WTC11 (cell line): ENCODE measurements around the gene TMPRSS6. TPM values are rescaled to one million over a fixed set of nuclear protein-coding genes. Genes with fewer than 3 reads are reported as not detected.

Experiments
- ATAC-seq: fragments of 200-7000 bp; cut with Tn5 transposase; 2 replicates; pipeline ENCODE4 v1.10.0; 2021; ENCODE audit warnings: mild to moderate bottlenecking, moderate library complexity
- CTCF ChIA-PET: fragments of 300-600 bp; sonication (Branson Sonifier 250); formaldehyde crosslinking; loops from one replicate; lab custom pipeline; 2021; ENCODE audit warnings: antibody characterized with exemption; lab: Charles Lee
- POLR2A ChIA-PET: fragments of 350-600 bp; sonication (Branson Sonifier 250); formaldehyde crosslinking; loops from one replicate; lab custom pipeline; 2021; ENCODE audit warnings: antibody characterized with exemption; lab: Charles Lee
- DNase-seq: peaks from one replicate; pipeline ENCODE4 v3.0.0; 2021; ENCODE audit warnings: low spot score
- H3K27ac Mint-ChIP-seq: 2 replicates; pipeline ENCODE4 v1.8.0; 2021; ENCODE audit warnings: mixed read lengths
- H3K27me3 Mint-ChIP-seq: 2 replicates; pipeline ENCODE4 v1.8.0; 2021; ENCODE audit warnings: low read depth, mild to moderate bottlenecking, moderate library complexity, mixed read lengths
- H3K36me3 Mint-ChIP-seq: 2 replicates; pipeline ENCODE4 v1.8.0; 2021; ENCODE audit warnings: mixed read lengths
- H3K4me1 Mint-ChIP-seq: 2 replicates; pipeline ENCODE4 v1.8.0; 2022; ENCODE audit warnings: mixed read lengths
- H3K4me3 Mint-ChIP-seq: 2 replicates; pipeline ENCODE4 v1.8.0; 2021; ENCODE audit warnings: mild to moderate bottlenecking, moderate library complexity, mixed read lengths
- H3K9me3 Mint-ChIP-seq: 2 replicates; pipeline ENCODE4 v1.8.0; 2021; ENCODE audit warnings: mixed read lengths
- AR ChIP-seq: fragments of 250-450 bp; sonication (Bioruptor Pico); IDR thresholded peaks from 2 replicates; pipeline ENCODE4 v1.9.0; 2021; ENCODE audit warnings: mild to moderate bottlenecking
- CTCF ChIP-seq: fragments of 200-600 bp; IDR thresholded peaks from 2 replicates; pipeline ENCODE4 v1.8.0; 2022; ENCODE audit warnings: antibody characterized with exemption
- E2F4 ChIP-seq: sonication (generic); formaldehyde crosslinking; IDR thresholded peaks from 2 replicates; pipeline ENCODE4 v1.8.1; 2022; ENCODE audit warnings: low read depth, mild to moderate bottlenecking, moderate library complexity, missing genetic modification reagents, borderline replicate concordance
- ELF4 ChIP-seq: sonication (generic); formaldehyde crosslinking; IDR thresholded peaks from 2 replicates; pipeline ENCODE4 v1.8.1; 2022; ENCODE audit warnings: low read depth, mild to moderate bottlenecking, moderate library complexity, missing genetic modification reagents
- ESRRA ChIP-seq: sonication (generic); formaldehyde crosslinking; IDR thresholded peaks from 2 replicates; pipeline ENCODE4 v1.8.1; 2022; ENCODE audit warnings: mild to moderate bottlenecking, missing genetic modification reagents, borderline replicate concordance
- NFYB ChIP-seq: sonication (generic); formaldehyde crosslinking; conservative IDR thresholded peaks from 2 replicates; pipeline ENCODE4 v1.8.0; 2022; ENCODE audit warnings: low read depth, missing genetic modification reagents
- NR3C1 ChIP-seq: sonication (generic); formaldehyde crosslinking; conservative IDR thresholded peaks from 2 replicates; pipeline ENCODE4 v1.8.1; 2023; ENCODE audit warnings: low read depth, mild to moderate bottlenecking, missing genetic modification reagents
- PREB ChIP-seq: sonication (generic); formaldehyde crosslinking; IDR thresholded peaks from 2 replicates; pipeline ENCODE4 v1.8.1; 2022; ENCODE audit warnings: mild to moderate bottlenecking, missing genetic modification reagents, moderate library complexity, borderline replicate concordance
- SP1 ChIP-seq: sonication (generic); formaldehyde crosslinking; conservative IDR thresholded peaks from 2 replicates; pipeline ENCODE4 v1.8.1; 2022; ENCODE audit warnings: missing genetic modification reagents
- TEAD4 ChIP-seq: sonication (generic); formaldehyde crosslinking; IDR thresholded peaks from 2 replicates; pipeline ENCODE4 v1.8.0; 2022; ENCODE audit warnings: mild to moderate bottlenecking, missing genetic modification reagents
- ZBTB21 ChIP-seq: sonication (generic); formaldehyde crosslinking; IDR thresholded peaks from 2 replicates; pipeline ENCODE4 v1.8.1; 2023; ENCODE audit warnings: mild to moderate bottlenecking, missing genetic modification reagents, borderline replicate concordance
- ZNF219 ChIP-seq: sonication (generic); formaldehyde crosslinking; IDR thresholded peaks from 2 replicates; pipeline ENCODE4 v1.8.0; 2023; ENCODE audit warnings: missing genetic modification reagents, mild to moderate bottlenecking, borderline replicate concordance
- ZNF232 ChIP-seq: sonication (generic); formaldehyde crosslinking; IDR thresholded peaks from 2 replicates; pipeline ENCODE4 v1.8.0; 2022; ENCODE audit warnings: mild to moderate bottlenecking, missing genetic modification reagents
- ZNF396 ChIP-seq: fragments of 250-450 bp; sonication (Bioruptor Pico); IDR thresholded peaks from 2 replicates; pipeline ENCODE4 v1.8.0; 2021; ENCODE audit warnings: mild to moderate bottlenecking, moderate library complexity, borderline replicate concordance
- ZNF423 ChIP-seq: fragments of 250-450 bp; sonication (Bioruptor Pico); IDR thresholded peaks from 2 replicates; pipeline ENCODE4 v2.1.2; 2022; ENCODE audit warnings: mild to moderate bottlenecking, moderate library complexity
- ZNF425 ChIP-seq: fragments of 250-450 bp; sonication (Bioruptor Pico); conservative IDR thresholded peaks from 2 replicates; pipeline ENCODE4 v1.9.0; 2021; ENCODE audit warnings: mild to moderate bottlenecking
- ZSCAN18 ChIP-seq: fragments of 250-450 bp; sonication (Bioruptor Pico); IDR thresholded peaks from 2 replicates; pipeline ENCODE4 v2.1.2; 2022; ENCODE audit warnings: mild to moderate bottlenecking, moderate library complexity
- total RNA-seq: library from RNA; stranded (reverse); gene quantifications from 3 replicates; pipeline ENCODE4 v1.2.3, GENCODE V29; 2021

TMPRSS6 gene
- total RNA-seq, 1 experiment from 2014 or later: 0.11 TPM

GRCh38 chr22:37080438-37080837 is 29.1 kb downstream of the TMPRSS6 start (continued):
- TF ChIP-seq NR3C1 (CRISPR knock-in tag) (no peak), NFYB (CRISPR knock-in tag) (no peak), ZNF425 (no peak), TEAD4 (no peak), ZSCAN18 (no peak), AR (CRISPR knock-in tag) (no peak), ZNF423 (CRISPR knock-in tag) (no peak), SP1 (no peak)
- TF ChIP-seq, all 79 proteins: peak for 0

GRCh38 chr22:37079668-37080171 is 29.8 kb downstream of the TMPRSS6 start:
- ATAC-seq: no peak
- CTCF ChIA-PET: interaction anchor here (0.8 to 1.5 kb wide), 8 partner anchors 19 to 180 kb away, joined by 3 to 9 read pairs (median 4); no protein-coding TSS in a partner anchor

GRCh38 chr22:37079158-37079557 is 30.4 kb downstream of the TMPRSS6 start:
- Mint-ChIP-seq H3K27ac (no peak overlapping the region), H3K9me3 (no peaks in the 10 kb centered on the region), H3K4me1 (peaks cover 8% of the 10 kb centered on the region), H3K36me3 (no peaks in the 10 kb centered on the region), H3K4me3 (no peak overlapping the region), H3K27me3 (peaks cover 24% of the 10 kb centered on the region)
- ChIA-PET CTCF (interaction anchor here (0.8 to 1.5 kb wide), 8 partner anchors 20 to 181 kb away, joined by 3 to 9 read pairs (median 4); no protein-coding TSS in a partner anchor), POLR2A (no interaction called here)
- DNase-seq (no peak), ATAC-seq (no peak)
- no peak for TF ChIP-seq ZBTB21 (CRISPR knock-in tag)
- TF ChIP-seq E2F4 (CRISPR knock-in tag): no peak
- TF ChIP-seq PREB (CRISPR knock-in tag): no peak
- no peak for TF ChIP-seq ESRRA (CRISPR knock-in tag)
- no peak for TF ChIP-seq ELF4 (CRISPR knock-in tag)
- no peak for TF ChIP-seq ZNF396 (CRISPR knock-in tag)
- TF ChIP-seq ZNF232 (CRISPR knock-in tag): no peak
- no peak for TF ChIP-seq CTCF
- no peak for TF ChIP-seq ZNF219
- TF ChIP-seq, all 79 proteins: peak for 0

More at GRCh38 chr22:37079668-37080171, 29.8 kb downstream of the TMPRSS6 start:
- H3K27ac Mint-ChIP-seq: no peak overlapping the region
- DNase-seq: no peak
- H3K4me3 Mint-ChIP-seq: no peak overlapping the region
- POLR2A ChIA-PET: no interaction called here
- H3K36me3 Mint-ChIP-seq: no peaks in the 10 kb centered on the region
- TF ChIP-seq PREB (CRISPR knock-in tag): no peak
- H3K9me3 Mint-ChIP-seq: no peaks in the 10 kb centered on the region
- H3K27me3 Mint-ChIP-seq: peaks cover 24% of the 10 kb centered on the region
- peaks cover 8% of the 10 kb centered on the region for H3K4me1 Mint-ChIP-seq
